GM12878 (cell line): ENCODE measurements around the gene MSH5. TPM values are rescaled to one million over a fixed set of nuclear protein-coding genes. Genes with fewer than 3 reads are reported as not detected.

Experiments used
- BMI1 ChIP-seq: fragments of 450-650 bp; IDR thresholded peaks from 2 replicates; pipeline ENCODE4 v1.6.1; 2016; ENCODE audit warnings: mild to moderate bottlenecking, moderate library complexity, borderline replicate concordance
- CTCF ChIP-seq, 3 experiments: IDR thresholded peaks in 2 of 3; conservative IDR thresholded peaks in 1 of 3; 2 replicates each; pipeline ENCODE4 v1.5.1; 2011; ENCODE audit warnings: low read depth in 3 of 3, low read length in 3 of 3, mild to moderate bottlenecking in 3 of 3, control low read depth in 2 of 3, moderate library complexity in 2 of 3, inconsistent platforms in 1 of 3, mixed read lengths in 1 of 3; ENCODE audit not compliant: control insufficient read depth in 2 of 3, insufficient read depth in 1 of 3; ENCODE audit errors: extremely low read depth in 1 of 3
- E4F1 ChIP-seq: fragments of 450-650 bp; IDR thresholded peaks from 2 replicates; pipeline ENCODE4 v1.6.1; 2018; ENCODE audit warnings: borderline replicate concordance, mild to moderate bottlenecking; ENCODE audit not compliant: partially characterized antibody
- HDAC2 ChIP-seq: fragments of 200-600 bp; sonication (generic); IDR thresholded peaks from 2 replicates; pipeline ENCODE4 v1.6.1; 2017
- IRF3 ChIP-seq: fragments of 450-650 bp; IDR thresholded peaks from 2 replicates; pipeline ENCODE4 v1.6.1; 2014; ENCODE audit warnings: mild to moderate bottlenecking
- IRF5 ChIP-seq: fragments of 450-650 bp; IDR thresholded peaks from 2 replicates; pipeline ENCODE4 v1.6.1; 2017; ENCODE audit warnings: borderline replicate concordance
- PML ChIP-seq: IDR thresholded peaks from 2 replicates; pipeline ENCODE4 v1.6.1; 2012; ENCODE audit warnings: low read length, inconsistent platforms
- POLR2A ChIP-seq: IDR thresholded peaks from 2 replicates; pipeline ENCODE4 v1.6.1; 2011; ENCODE audit warnings: low read depth, mild to moderate bottlenecking, low read length
- POLR2AphosphoS2 ChIP-seq: IDR thresholded peaks from 2 replicates; pipeline ENCODE4 v1.6.1; 2011; ENCODE audit warnings: low read depth, mild to moderate bottlenecking, low read length, improper control_type of control experiment, moderate library complexity
- RB1 ChIP-seq: fragments of 450-650 bp; formaldehyde crosslinking; IDR thresholded peaks from 2 replicates; pipeline ENCODE4 v1.6.1; 2017; ENCODE audit warnings: mild to moderate bottlenecking, borderline replicate concordance
- SMC3 ChIP-seq: IDR thresholded peaks from 2 replicates; pipeline ENCODE4 v1.6.1; 2011; ENCODE audit warnings: low read length, improper control_type of control experiment, borderline replicate concordance
- SUZ12 ChIP-seq: fragments of 200-600 bp; sonication (generic); IDR thresholded peaks from one replicate; pipeline ENCODE4 v1.6.1; 2018; ENCODE audit warnings: antibody characterized with exemption, mild to moderate bottlenecking; ENCODE audit not compliant: unreplicated experiment
- ZBTB4 ChIP-seq: fragments of 450-650 bp; formaldehyde crosslinking; IDR thresholded peaks from 2 replicates; pipeline ENCODE4 v1.4.0; 2022; ENCODE audit warnings: mild to moderate bottlenecking, moderate library complexity
- ZBTB40 ChIP-seq: fragments of 450-650 bp; IDR thresholded peaks from 2 replicates; pipeline ENCODE4 v1.6.1; 2016; ENCODE audit warnings: mild to moderate bottlenecking, moderate library complexity, borderline replicate concordance
- ZNF622 ChIP-seq: fragments of 450-650 bp; IDR thresholded peaks from 2 replicates; pipeline ENCODE4 v1.6.1; 2017; ENCODE audit warnings: mild to moderate bottlenecking, inconsistent platforms
- polyA plus RNA-seq, 11 experiments: library from polyadenylated mRNA; depleted of rRNA in 4 of 11; unstranded in 6 of 11; stranded (reverse) in 5 of 11; fragments of >200 nt; fragmentation: Nextera tagmentation in 4 of 11; fragmentation: Illumina TruSeq in 1 of 11; extraction: Ambion mirVana in 4 of 11; extraction: Trizol in 1 of 11; gene quantifications; 1 replicate in 1 of 11; 2 replicates in 10 of 11; pipeline versions ENCODE4 v1.2.1 to v1.2.3, GENCODE V29; 2011 to 2016; ENCODE audit warnings: inconsistent platforms in 2 of 11, missing spikeins in 2 of 11, low read depth in 1 of 11
- total RNA-seq, 4 experiments: library from RNA; depleted of rRNA in 3 of 4; stranded (reverse); fragments of >200 nt in 3 of 4; fragmentation: Illumina TruSeq in 1 of 4; extraction: Trizol in 1 of 4; gene quantifications; 2 replicates each; pipeline versions ENCODE4 v1.2.1 to v1.2.3, GENCODE V29; 2013 to 2021

The MSH5 gene
- total and polyA plus RNA-seq, 10 of the 15 experiments (the other 5 are each of a cell fraction or from before 2014, with no cell fraction given) = 9.1 to 52.7 (median 30.0) TPM

- TF ChIP-seq POLR2AphosphoS2 (no peak), ZNF622 (no peak), E4F1 (no peak), CTCF (IDR thresholded peaks at IDR 0.05 in 2 of 3, conservative IDR thresholded peaks at IDR 0.05 in 1 of 3; ENCODE audit: control insufficient read depth in 2 of 3, extremely low read depth in 1 of 3, insufficient read depth in 1 of 3, low read depth in 3 of 3, low read length in 3 of 3) (peak; percentile 91 to 95 (median 91)), POLR2A (no peak), SMC3 (peak; percentile 96), ZBTB40 (no peak), IRF3 (no peak), RB1 (peak; percentile 70; the same call in 1 of the 2 replicates), ZBTB4 (no peak), BMI1 (no peak), PML (no peak), SUZ12 (no peak), IRF5 (no peak), HDAC2 (no peak)
Observed at GRCh38 chr6:31769684-31770371, 30.0 kb downstream of the MSH5 start (continued).
